Hepatocyte (in vitro differentiated cells): ENCODE results near the gene EGFL7.

Source experiments
- CTCF ChIP-seq: fragments of 200-600 bp; sonication (generic); IDR thresholded peaks from 2 replicates; pipeline ENCODE4 v1.5.1; 2016; ENCODE audit warnings: antibody characterized with exemption, mild to moderate bottlenecking; ENCODE audit not compliant: poor library complexity
- EZH2 ChIP-seq: fragments of 200-600 bp; sonication (generic); IDR thresholded peaks from 2 replicates; pipeline ENCODE4 v1.6.1; 2016; ENCODE audit warnings: antibody characterized with exemption, mild to moderate bottlenecking, borderline replicate concordance
- EZH2phosphoT487 ChIP-seq: fragments of 200-600 bp; sonication (generic); IDR thresholded peaks from one replicate; pipeline ENCODE4 v1.6.1; 2018; ENCODE audit warnings: antibody characterized with exemption, mild to moderate bottlenecking, low read depth, moderate library complexity; ENCODE audit not compliant: unreplicated experiment, severe bottlenecking

- TF ChIP-seq CTCF (no peak), EZH2 (no peak), EZH2phosphoT487 (no peak)
Observed at GRCh38 chr9:136656183-136656738, 6.5 kb upstream of the EGFL7 start.
